Measurements from ENCODE around the gene PDE3A.

The PDE3A gene

DNA sequence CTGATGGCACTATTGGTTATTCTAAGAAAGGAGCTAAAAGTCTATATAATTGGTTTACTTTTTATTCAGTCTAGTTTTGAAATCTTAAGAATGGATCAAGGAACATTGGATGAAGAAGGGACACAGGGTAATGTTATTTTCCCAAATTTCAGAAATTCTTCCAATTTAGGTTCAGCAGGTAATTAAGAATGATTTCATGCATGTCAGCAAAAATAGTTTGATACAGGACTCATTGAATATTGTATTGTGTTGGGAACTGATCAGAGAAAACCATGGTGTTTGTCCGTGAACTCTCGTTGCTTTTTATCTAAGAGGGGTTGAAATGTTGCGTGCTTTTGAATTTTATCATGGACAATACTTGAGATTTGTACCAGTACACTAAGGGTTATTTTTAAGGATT is 58.6 kb downstream of the PDE3A start:
- no peak for DNase-seq

DNA sequence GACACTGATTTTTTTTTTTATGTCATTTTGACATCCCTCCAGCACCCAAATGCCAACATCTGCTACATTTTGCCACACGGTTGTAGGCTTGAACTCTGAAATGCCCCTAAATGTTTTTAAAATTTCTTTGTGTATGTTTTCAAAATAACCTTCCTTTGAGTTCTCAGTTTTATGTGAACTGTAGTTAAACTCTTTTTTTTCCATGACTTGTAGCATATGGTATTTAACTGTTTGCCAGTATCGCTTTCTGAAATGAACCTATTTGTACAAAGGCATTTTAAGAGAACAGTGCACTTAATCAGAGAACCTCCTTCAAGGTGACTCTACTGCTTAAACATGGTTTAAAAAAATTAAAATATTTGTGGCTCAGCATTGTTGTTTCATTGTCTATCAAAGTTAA is 61.5 kb downstream of the PDE3A start:
- DNase-seq: no peak

DNA sequence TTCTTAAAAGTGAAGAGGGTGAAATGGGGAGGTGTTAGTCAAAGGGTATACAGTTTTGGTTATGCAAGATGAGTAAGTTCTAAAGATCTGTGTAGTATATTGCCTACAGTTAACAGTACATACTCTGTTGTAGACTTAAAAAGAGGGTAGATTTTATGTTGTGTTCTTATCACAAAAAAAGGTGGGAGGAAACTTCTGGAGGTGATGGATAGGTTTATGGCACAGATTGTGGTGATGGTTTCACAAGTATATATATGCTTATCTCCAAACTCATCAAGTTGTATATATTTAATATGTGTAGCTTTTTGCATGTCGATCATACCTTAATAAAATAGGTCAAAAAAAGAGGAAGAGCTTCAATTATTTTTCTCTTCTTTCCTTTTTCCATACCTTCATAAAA is 64.0 kb downstream of the PDE3A start:
- DNase-seq: no peak

DNA sequence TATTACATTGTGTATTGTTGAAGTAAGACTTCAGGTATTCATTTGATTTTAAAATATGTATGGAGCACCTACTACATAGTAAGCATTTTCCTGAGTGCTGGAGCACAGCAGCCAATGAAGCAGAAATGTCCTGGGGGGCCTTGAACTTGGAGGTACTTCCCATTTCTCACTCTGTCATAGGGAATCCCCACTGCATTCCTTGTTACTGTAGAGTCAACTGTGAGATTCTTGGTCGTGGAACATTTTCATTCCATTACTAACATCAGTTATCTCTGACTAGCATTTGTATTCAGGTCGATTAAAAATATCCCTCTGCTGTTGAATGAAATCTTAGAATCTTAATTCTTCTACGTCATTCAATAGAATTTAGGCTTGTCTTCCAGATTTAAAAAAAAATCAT is 66.7 kb downstream of the PDE3A start:
- no peak for DNase-seq

DNA sequence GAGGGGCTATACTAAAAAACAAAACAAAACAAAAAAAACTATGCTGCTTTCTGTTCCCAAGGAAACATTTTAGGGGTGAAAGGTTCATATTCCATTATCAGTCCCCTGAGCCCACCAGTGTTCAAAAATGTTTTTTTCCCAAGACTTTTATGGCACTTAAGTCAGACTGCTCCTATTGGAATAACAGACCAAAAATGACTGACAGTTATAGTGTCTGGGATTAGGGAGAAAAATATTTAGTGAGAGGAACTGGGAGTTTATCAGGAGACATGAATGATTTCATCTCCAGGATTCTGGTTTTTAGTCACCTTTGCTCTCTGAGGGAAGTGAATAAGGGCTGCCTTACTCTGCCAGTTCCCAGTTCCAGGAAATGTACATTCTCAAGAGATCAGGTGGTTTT is 68.0 kb downstream of the PDE3A start:
- no peak for DNase-seq

DNA sequence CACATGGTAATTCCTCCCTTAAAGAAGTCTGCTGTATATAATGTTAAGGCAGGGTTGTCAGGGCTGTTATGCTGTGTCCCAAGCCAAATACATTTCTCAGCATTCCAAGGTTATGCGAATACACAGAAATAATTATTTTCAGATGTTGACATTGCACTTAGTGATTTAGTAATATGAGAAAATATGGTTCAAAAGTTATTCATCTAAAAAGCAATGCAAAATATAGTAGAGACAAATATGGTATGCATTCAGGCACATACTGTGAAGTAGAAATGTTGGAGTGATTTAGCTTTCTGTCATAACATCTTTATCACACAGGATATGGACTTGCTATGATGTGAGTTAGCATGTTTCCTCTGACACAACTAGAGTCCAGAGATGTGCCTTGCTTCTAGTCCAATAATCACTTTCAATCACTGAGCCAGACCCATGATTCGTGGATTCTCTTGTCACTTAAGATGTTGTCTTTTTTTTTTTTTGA is 70.0 kb downstream of the PDE3A start:
- DNase-seq: no peak

DNA sequence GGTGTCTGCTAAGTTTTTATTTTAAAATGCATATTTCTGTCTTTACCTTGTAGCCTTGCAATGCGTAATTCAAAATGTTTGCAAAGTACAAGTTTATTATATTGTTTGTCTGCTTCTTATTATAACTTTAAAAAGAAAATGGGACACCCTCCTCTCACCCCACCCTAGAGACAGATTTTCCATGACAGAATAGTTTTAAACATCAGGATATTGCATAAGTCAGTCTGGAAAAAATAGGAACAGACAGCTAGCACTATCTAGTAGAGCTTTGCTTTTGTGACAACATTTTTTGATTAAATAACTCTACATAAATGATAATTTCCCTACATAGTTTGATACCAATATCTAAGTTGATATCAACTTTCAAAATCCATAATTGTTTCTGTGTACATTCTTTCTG is 71.3 kb downstream of the PDE3A start:
- no peak for DNase-seq

DNA sequence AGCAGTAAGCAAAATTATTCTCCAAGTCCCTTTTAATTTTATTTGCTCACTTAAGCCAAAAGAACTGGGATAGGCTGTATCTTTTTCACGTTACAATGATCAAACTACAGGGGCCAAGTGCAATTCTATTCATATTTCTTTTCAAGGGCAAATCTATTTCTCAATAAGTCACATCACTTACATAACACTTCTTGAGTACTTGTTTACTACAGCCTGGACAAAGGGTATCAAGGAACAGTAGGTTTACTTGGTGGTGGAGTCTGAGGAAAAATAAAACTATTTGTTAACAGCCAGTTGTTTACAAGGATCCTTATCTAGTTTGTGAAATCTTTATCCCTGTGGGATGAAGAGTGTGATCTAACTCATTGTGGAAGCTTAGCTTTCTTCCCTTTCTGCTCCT is 72.1 kb downstream of the PDE3A start:
- no peak for DNase-seq

DNA sequence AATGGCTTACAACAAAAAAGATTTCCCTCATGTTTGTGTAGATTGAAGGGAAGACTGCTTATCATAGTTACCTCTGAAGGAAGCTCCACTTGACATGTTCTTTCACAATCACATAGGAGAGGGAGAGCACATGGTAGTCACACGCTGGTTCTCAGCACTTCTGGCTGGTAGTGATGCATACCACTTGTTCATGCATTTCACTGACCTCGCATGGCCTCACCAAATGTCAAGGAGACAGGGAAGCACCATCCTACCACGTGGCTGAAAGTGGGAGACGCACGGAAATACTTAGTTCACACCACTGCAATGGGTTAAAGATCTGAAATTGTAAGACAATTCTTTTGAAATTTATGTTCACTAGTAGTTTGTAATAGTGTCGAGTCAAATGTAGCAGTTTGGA is 74.0 kb downstream of the PDE3A start:
- no peak for DNase-seq

DNA sequence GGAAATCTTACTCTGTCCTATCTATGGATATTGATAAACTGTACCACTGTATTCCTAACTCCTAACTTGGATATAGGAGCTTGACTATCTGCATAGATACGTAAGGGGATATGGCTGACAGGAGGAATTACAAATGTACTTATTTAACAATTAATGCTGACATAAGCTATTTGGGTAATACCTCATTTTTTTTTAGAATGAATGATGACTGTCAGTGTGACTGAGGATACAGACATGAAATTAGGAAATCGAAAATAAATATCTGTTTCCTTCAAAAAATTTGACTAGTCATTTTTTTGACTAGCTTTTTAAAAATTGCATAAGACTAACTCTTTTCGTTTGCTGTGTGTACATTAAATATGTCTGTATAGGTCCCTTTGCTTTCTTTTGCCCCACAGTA is 74.9 kb downstream of the PDE3A start:
- no peak for DNase-seq

DNA sequence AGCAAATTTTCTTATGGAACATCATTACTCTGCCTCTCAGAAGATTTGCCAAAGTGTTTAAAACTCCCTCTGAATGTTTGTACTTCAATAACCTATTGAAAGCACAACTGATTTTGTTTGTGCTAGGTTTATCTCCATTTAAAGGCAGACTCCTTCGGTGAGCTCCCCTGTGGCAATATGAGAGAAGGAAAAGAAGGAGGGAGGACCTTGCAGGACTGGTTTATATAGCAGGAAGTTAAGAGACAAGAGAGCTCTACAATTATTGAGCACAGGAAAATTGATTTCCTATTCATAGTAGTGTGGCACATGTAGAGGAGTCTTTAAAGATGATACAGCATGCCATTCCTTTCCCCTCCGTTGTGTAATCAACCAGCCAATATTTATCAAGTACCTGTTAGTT is 75.5 kb downstream of the PDE3A start:
- DNase-seq: no peak

DNA sequence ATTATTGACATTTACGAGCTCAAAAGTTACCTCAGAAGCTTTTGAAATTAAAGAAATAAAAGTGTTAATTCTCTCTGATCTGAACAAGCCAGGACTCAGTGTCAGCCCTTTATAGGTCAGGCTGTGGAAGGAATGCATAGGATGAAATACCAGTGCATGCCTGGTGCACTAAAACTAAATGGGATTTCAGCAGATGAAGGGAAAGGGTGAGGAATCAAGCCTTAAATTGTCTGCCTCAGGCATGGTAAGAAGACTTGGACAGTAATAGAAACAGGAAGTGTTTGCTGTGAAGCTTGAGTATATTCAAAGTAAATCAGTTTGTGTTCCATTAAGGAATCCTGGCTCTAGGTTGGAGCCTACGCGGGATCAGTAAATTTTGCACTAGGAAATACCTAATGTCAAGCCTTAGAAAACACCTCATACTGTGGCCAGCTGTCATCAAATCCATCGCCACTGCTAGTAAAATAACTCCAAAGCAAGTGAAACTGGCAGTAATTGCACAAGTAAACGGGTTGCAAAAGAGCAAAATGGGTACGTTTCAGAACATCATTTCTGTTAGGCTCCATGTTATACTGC is 76.3 kb downstream of the PDE3A start:
- DNase-seq: no peak

DNA sequence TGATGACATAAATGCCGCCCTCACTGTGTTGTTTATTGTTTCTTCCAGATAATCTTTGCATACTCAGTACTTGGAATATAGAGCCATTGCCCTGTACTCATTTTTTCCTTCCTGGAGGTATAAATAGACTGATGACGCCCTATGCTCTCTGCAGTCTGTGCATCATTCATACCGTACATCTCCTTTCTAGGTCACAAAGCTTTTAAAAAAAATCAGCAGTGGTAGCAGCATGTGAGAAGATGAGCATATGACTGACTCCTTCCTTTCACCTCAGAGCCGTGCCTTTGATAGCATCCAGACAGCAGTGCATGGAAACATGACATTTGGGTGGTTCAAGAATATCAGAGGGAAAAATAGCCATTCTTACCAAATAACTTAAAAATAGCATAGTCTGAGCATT is 77.3 kb downstream of the PDE3A start:
- DNase-seq: no peak

DNA sequence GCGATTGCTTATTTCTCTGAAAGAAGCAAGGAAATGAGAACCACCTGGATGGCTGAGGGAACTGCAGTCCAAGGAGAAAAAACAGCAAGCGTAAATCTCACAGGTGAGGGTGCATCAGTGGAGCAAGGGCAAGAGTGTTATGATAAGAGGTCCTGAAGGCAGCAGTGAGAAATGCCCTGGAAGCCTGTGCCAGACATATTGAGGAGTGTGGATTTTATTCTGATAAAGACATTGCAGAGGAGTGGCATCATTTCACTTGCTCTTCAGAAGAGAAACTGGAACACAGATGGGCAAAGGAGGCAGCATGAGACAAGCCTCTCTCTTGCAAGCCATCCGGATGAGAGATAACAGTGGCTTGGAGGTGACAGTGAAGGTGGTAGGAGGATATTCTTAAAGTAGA is 78.5 kb downstream of the PDE3A start:
- no peak for DNase-seq

DNA sequence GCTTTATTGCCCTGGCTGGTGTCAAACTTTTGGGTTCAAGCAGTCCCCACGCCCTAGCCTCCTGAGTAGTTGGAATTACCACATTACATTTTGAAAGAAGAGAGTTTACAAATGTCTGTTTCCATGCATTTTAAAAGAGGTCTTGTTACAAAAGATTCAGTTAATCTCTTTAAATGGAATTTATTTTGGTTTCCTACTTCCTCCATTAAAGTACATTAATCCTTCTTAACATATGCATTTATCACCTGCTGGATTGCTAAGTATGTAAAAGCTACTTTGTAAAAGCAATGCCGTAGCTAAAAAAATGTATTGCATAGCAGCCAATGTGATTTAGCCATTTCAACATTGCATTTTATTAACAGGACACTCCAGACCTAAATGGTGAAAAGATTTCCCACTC is 80.4 kb downstream of the PDE3A start:
- DNase-seq: no peak

DNA sequence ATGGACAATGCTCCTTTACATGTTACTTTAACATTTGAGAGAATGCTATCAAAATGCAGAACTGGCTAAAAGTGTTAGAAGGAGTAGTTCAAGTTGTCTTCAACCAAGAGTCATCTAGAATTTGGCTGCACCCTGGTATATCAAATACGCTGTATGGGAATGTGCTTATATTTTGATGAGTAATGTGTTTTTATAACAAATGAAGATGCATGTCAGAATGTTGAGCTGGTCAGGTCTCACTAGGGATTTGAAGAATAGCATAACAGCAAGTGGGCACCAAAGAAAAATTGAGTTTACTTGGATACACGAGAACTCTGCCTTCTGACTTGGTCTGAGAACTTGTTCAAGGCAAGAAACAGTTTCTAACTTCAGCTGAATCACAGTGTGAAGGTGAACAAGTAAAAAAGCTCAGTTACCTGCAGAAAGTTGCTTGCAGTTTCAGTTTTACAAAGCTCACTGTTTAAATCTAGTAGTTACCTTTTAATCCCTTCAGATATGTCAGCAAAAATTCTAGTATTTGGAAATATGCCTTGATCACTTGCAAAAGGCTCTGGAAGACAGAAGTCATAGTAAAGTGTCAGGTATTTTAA is 82.3 kb downstream of the PDE3A start:
- DNase-seq: no peak

DNA sequence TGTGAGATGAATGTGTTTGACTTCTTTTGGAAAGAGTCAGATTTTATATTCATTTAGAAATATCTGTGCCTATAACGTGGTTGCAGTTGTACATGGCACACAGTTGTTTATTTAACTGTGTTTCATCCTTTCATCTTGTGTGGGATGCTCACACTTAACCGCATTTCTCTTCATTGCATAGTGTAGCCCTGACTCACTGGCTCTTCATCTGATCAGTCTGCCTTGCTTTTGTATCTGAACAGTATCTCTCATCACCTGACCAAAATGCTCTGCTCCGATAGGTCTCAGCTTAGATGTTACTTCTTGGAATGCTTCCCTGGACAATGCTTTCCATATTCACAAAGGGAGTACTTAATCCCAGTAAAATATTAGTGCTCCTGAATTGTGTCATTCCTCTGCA is 83.4 kb downstream of the PDE3A start:
- no peak for DNase-seq

DNA sequence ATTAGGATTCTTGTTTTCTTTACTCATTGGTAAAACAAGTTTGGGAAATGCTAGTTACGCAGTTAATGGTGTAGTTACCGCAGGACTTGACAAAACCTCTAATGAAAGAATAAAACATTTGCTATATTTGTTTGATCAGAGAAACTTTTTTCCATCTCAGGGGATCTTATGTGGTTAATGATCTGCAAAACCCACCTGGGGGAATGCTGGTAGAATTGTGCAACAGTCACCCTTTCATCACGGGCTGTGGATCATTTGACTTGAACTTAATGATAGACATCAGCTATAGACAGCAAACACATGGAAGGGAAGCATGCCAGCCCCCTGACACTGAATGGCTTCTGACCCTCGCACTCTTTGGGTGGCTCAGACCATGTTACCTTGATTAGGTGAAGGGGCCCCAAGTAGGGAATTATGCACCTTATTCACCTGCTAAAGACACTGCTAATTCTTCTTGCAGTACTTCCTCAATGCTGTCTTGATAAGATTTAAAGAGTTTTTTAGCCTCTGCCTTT is 84.2 kb downstream of the PDE3A start:
- no peak for DNase-seq

DNA sequence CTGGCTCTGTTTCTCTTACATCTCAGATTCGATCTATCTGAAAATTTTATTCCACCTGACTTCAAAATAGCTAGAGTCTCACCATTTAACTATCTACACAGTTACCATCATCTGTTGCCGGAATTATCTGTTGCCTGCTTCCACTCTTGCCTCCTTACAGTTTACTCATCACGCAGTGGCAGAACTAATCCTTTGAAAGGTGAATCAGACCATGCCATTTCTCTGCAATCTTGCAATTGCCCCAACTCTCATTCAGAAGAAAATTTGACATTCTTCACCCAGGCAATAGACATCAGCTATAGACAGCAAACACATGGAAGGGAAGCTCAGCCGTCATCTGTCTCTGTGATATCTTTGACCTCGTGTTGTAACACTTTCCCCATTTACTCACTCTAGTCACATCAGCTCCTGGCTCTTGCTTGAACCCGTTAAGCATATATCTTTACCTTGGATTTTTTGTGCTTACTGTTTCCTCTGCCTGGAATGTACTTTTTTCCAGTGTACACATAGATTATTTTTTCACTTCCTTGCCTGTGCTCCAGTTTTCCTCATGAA is 85.5 kb downstream of the PDE3A start:
- DNase-seq: no peak

DNA sequence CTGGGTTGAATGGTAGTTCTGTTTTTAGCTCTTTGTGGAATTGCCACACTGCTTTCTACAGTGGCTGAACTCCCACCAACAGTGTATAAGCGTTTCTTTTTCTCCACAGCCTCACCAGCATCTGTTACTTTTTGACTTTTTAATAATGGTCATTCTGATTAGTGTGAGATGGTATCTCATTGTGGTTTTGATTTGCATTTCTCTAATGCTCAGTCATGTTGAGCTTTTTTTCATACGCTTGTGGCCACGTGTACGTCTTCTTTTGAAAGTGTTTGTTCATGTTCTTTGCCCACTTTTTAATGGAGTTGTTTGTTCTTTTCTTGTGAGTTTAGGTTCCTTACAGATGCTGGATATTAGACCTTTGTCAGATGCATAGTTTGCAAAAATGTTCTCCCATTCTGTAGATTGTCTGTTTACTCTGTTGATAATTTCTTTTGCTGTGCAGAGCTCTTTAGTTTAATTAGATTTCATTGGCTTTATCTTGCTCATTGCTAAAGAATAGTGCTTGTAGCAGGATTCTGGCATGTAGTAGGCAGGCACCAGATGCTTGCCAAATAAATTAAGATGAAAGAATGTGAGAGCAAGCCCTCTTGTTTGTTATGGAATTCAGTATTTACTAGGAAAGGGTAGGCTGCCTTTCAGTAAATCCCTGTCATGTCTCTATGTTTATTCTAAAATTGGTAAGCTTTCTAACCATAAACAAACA is 86.8 kb downstream of the PDE3A start:
- no peak for DNase-seq

DNA sequence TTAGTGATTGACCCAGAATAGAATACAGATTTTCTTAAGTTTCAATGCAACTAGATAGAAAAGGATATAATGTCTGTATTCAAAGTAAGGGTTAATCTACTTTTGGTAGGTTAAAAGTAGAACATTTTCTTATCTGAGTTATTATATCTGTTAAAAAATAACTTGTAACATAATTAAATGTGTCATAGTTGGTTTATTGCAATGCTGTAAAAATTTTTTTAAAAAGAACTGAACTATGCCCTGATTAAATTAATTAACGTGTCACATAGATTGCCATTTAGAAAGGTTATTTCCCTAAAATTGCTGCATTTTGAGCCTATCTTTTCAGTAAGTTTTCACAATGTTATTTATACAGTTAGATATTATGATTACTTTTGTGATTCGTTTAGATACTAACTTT is 89.2 kb downstream of the PDE3A start:
- no peak for DNase-seq

DNA sequence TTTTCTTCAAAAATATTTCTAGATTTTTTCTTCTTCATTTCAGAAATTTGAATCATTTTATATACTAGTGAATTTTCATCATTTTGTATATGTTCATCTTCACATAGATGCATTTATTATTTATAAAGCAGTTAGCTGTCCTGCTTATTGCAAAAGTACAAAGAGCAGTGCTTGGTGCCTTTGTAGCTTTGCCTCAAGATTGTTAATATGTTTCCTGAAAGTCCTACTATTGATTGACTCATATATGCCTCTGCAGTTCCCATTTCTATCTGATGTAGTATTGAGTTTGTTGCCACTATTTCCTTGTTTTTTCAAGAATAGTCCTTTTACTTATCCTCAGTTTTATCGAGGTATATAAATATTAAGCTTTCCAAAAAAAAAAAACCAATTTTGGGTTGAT is 89.7 kb downstream of the PDE3A start:
- no peak for DNase-seq

DNA sequence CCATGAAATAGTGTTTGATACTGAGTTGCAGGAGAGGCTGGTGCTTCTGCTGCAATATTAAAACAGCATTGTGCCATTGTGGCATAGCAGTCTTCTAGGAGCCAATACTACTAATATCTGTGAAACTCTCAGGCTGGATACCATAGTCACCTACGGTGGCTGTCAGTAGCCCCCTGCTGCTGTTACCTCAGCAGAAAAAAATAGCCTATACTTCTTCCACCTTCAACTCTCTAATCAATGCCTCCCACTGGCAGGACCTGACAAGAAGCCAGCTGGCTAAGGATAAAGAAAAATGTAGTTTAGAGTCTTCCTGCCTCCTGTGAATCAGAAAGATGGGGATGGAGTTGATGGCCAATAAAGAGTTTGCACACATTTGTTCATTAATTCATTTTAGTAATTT is 91.6 kb downstream of the PDE3A start:
- DNase-seq: no peak

DNA sequence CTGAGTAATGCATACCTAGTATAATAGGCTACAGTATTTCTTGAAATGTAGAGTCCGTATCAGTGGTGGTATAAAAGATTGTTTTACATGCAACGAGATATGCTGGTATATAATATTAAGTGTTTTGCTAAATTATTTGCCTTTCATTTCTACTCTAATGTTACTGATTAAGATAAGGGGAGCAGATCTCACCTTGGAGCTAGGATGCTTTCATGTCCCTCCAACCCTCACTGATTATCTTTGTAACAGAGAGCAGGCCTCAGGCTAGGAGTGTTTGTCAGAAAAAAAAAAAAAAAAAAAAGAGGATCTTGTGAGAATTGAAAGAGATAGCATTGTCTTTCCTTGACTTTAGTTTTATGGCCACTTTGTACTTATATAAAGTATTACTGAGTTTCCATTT is 92.6 kb downstream of the PDE3A start:
- DNase-seq: no peak
